Stimulated activated CD4-positive, alpha-beta T cell treated with anti-CD3 and anti-CD28 coated beads, Interleukin-1b, Interleukin-23, amount 100 ng/mL, for 24 hours (primary cell): ENCODE results near the gene KRT84.

Source experiments
- DNase-seq, 4 experiments: peaks; one replicate each; pipeline ENCODE4 v3.0.0-alpha.2; 2020; ENCODE audit warnings: low read depth in 4 of 4, low spot score in 1 of 4

KRT84 gene

DNA sequence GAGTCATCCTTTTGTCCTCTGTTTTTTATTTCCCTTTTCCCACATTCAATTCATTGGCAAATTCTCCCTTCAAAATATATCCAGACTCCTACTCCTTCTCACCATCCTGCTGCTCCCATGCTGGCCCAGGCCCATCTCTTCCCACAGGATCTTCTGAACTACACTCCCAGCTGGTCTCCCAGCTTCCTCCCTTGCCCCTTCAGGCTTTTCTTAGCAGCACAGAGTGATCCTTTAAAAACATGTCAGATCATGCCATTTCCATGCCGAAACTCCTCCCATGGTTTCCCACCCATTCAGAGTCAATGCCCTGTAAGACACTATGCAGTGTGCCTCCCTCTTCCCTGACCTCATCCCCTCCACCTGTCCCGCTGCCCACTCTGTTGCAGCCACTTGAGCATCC, 2.4 kb upstream of the KRT84 start:
- no peak for DNase-seq

DNA sequence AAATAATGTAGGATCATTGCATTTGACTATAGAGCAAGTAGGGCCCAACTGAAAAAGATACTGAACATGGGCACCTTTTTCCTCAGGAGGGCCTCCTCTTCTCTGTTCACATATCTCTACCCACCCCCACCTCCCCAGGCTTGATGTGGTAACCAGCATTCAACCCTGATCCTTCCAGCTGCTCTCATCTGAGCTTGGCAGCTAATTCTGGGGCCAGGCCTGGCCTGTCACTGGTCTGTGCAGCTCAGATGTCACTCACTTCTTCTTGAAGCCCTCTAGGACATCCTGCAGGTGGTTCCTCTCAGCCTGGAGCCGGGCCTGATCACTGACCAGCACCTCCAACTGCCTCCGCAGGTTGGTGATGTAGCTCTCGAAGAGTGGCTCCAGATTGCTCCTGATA, 2.1 kb downstream of the KRT84 start:
- DNase-seq = no peak

GRCh38 chr12:52382854-52383253, 2.6 kb downstream of the KRT84 start:
- DNase-seq = no peak

- no peak for DNase-seq
Measured at GRCh38 chr12:52381206-52381605, 4.2 kb downstream of the KRT84 start.

- no peak for DNase-seq
Measured at GRCh38 chr12:52380271-52380694, 5.2 kb downstream of the KRT84 start.

DNA sequence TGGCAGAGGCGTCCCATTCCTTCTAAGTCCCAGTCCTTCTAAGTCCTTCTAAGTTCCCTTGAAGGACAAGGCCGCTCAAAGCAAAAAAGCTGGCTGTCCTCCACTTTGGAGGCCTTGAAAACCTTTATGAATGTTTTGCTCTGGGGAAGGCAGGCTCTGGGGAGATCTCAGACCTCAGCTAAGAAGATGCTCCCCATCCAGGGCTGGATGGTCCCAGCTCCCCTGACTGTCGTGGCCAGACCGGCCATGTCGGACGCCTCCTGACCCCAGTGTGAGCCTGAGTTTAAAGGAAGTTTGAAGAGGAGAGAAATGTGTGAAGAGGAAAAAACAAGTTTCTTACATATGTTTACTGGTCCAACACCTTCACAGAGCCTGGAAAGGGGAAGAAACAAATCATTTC, 5.9 kb downstream of the KRT84 start:
- no peak for DNase-seq

- DNase-seq = no peak
Measured at GRCh38 chr12:52378091-52378490, 7.4 kb downstream of the KRT84 start.

- no peak for DNase-seq
Measured at GRCh38 chr12:52377266-52377665, 8.2 kb downstream of the KRT84 start.

DNA sequence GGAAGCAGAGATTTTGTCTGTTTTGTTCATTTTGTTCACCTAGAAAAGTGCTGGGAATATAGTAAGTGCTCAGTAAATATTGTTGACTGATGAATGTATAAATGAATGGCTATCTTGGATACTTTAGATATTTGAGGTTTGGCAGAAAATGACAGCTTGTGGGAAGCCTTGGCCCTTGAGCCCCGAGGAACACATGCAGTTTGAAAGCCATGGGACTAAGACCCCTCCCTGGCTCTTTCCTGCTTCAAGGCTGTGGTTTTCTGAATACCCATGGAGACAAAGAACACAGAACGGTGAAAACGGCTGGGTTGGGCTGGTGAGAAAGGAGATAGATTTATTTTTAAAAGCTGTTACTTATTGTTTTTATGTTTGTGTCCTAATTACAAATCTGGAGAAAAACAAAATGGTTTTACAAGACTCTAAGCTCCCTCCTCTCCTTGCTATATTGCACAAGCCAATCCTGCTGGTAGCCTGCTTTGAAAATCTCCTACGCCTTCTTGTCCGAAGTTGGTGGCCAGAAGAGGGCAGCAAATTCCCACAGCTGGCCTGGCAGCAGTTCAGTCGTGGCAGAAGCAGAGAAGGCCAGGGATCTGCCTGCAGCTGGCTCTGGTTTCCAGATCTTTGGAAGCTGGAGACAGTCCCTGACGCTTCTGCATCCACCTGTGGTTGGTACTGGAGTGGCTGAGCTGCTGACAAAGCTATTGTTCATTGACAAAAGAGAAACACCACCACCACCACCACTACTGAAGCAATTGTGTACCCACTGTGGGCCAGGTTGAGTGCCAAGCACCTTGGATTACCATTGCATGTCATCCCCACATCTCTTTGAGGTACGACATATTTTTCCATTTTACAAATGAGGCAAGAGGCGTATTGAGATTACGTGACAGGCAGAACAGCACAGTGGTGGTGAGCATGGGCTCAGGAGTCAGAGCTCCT, 13.0 kb downstream of the KRT84 start:
- peak in 3 of 4 experiments; percentile 5 to 33 (median 14) for DNase-seq

GRCh38 chr12:52371716-52372115, 13.7 kb downstream of the KRT84 start:
- DNase-seq = no peak

- DNase-seq = no peak
Measured at GRCh38 chr12:52370926-52371608, 14.4 kb downstream of the KRT84 start.

DNA sequence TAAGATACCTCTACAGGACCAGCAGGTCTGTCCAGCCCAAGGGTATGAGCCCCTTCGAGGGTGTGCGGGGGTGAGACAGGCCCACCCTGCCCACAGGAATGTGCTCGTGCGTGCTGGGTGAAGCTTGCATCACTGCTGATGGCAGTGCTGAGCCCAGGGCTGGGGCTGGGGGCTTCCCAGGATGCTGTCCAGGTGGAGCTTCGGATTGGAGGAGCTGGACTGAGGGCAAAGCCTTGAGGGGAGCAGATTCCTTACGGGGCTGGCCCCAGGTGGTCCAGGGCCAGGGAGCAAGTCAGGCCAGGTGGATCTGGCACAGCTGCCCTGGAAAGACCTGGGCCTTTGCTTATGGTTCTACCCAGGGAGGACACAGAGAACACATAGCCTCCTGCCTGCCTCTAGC, 15.6 kb downstream of the KRT84 start:
- no peak for DNase-seq

- no peak for DNase-seq
Measured at GRCh38 chr12:52369211-52369610, 16.2 kb downstream of the KRT84 start.

DNA sequence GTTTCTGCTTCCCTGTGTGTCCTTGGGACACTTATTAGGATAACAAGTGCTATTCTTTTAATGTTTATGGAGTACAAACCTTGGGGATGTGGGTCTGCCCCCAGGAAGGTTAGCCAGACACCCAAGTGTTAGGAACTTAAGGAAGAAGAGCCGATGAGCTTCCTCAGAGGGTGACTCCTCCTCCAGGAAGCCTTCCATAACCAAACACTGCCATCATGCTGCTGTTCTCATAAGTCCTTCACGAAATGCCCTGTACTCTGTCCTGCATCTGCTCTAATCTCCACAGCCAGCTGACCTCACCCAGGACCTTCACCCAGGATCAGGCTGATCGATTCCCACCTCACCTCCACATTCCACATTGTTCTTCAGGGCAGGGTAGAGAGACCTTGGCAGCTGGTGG, 16.9 kb downstream of the KRT84 start:
- no peak for DNase-seq

GRCh38 chr12:52367876-52368275, 17.6 kb downstream of the KRT84 start:
- no peak for DNase-seq

DNA sequence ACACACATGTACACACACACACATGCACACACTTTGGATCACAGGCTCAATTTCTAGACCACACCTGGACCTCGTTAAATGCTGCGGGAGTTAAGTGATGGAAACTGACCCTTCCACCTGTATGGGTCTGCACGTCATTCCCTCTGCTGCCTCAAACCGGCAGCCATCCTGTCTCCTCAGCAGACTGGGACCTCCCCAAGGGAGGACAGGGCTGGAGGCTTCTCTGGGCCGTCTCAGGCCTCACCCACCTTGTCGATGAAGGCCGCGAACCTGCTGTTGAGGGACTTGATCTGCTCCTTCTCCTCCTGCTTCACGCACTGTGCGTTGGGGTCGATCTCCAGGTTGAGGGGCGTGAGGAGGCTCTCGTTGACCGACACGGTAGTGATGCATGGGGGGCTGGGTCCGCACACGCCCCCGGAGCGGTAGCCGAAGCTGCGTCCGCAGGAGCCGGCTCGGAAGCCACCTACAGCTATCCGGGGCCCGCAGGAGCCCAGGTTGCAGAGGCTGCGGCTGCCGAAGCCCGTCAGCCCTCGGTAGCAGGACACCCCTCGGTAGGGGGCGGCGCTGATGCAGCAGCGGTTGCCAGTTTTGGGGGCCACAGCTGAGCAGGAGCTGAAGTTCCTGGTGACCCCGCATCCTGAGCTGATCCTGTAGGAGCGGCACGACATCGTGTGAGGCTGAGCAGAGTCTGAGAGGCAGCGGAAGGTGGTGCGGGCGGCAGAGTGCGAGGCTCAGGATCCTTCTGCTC, 18.5 kb downstream of the KRT84 start, which contains the start of gene KRT85:
TSS of gene KRT85 (minus strand) at position 744 of the 748 bp plus-strand sequence. CDS start at position 668, 76 bp downstream.
- DNase-seq = no peak

GRCh38 chr12:52364901-52365489, 20.5 kb downstream of the KRT84 start:
- no peak for DNase-seq

- DNase-seq = no peak
Measured at GRCh38 chr12:52364061-52364460, 21.4 kb downstream of the KRT84 start.

DNA sequence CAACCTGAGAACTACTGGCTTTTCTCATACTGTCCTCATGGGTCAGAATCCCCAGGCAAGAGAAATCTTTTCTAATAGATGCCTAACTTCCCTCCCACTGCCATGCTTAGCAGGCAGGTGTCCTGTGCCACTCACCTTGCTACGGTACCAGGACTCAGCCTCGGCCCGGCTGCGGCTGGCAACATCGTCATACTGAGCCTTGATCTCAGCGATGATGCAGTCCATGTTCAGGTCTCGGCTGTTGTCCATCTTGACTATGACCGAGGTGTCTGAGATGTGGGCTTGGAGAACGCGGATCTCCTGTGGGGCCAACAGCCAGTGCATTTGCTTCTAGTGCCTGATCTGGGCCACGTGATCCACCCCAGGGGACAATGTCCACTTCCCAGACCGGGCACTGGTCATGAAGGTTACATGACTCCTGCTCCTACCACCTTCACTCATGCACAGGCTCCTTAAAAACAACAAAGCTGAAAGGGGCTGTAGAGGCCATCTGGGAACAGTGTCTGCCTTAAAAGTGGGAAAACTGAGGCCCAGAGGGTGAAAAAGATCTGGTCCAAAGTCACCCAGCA, 22.3 kb downstream of the KRT84 start:
- no peak for DNase-seq

DNA sequence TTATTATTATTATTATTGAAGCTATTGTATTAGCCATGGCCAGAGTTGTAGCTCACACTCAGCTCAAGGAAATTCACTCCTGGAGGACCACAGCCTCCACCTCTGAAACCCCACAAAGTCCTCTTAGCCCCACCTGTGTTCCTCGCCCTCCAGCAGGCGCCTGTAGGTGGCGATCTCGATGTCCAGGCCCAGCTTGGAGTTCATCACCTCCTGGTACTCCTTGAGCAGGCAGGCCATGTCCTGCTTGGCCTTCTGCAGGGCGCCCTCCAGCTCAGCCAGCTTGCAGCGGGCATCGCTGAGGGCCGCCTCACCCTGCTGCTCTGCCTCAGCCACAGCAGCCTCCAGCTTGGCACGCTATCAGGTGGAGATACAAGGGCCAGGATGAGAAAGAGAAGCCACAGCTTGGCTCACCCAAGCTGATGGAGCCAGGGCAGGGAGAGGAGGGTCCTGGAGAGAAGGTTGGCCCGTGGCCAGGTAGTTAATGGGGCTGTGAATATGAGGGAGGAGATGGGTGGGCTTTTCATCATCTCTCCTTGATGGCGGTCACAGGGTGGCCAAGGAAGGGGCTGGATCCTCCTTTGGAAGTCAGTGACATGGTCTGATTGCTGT, 23.2 kb downstream of the KRT84 start:
- no peak for DNase-seq
